Gastroesophageal sphincter (tissue), 4 donors: ENCODE results near the gene TMOD4. TPM values are rescaled to one million over a fixed set of nuclear protein-coding genes. Genes with fewer than 3 reads are reported as not detected.
A peak's percentile ranks its signal among the peaks of the same experiment; 100 is the strongest.

Source experiments
- ATAC-seq: fragments of 150-250 bp; one replicate; pipeline ENCODE4 v1.9.1; 2016; ENCODE audit warnings: mild to moderate bottlenecking, moderate library complexity
- H3K27ac ChIP-seq, 4 donors: fragments of 200-600 bp; sonication (generic) in 3 of 4; 1 replicate in 3 of 4; 2 replicates in 1 of 4; pipeline ENCODE4 v1.5.1; 2016 to 2019
- H3K27me3 ChIP-seq: fragments of 200-600 bp; sonication (generic); one replicate; pipeline ENCODE4 v1.5.1; 2019
- H3K36me3 ChIP-seq, 2 donors: fragments of 200-600 bp; sonication (generic); one replicate each; pipeline ENCODE4 v1.5.1; 2019; ENCODE audit warnings: control low read depth in 1 of 2
- H3K4me1 ChIP-seq, 3 donors: fragments of 200-600 bp; sonication (generic); 1 replicate in 2 of 3; 2 replicates in 1 of 3; pipeline ENCODE4 v1.5.1; 2016 to 2019; ENCODE audit warnings: control low read depth in 2 of 3
- H3K4me3 ChIP-seq, 2 donors: fragments of 200-600 bp; sonication (generic); one replicate each; pipeline ENCODE4 v1.5.1; 2019; ENCODE audit warnings: mild to moderate bottlenecking in 1 of 2, moderate library complexity in 1 of 2
- H3K9me3 ChIP-seq, 3 donors: fragments of 200-600 bp; sonication (generic); one replicate each; pipeline ENCODE4 v1.5.1; 2017 to 2019; ENCODE audit warnings: control low read depth in 2 of 3
- CTCF ChIP-seq, 4 experiments: fragments of 200-600 bp in 2 of 4; fragments of 450-650 bp in 2 of 4; sonication (generic) in 1 of 4; IDR thresholded peaks; one replicate each; pipeline ENCODE4 v1.5.1; 2017 to 2019; ENCODE audit warnings: antibody characterized with exemption in 4 of 4, mild to moderate bottlenecking in 2 of 4, moderate library complexity in 2 of 4
- EP300 ChIP-seq: sonication (generic); formaldehyde crosslinking; IDR thresholded peaks from one replicate; pipeline ENCODE4 v1.6.1; 2017; ENCODE audit warnings: antibody characterized with exemption, mild to moderate bottlenecking
- POLR2A ChIP-seq, 2 donors: fragments of 450-650 bp; IDR thresholded peaks; one replicate each; pipeline ENCODE4 v1.6.1; 2017; ENCODE audit warnings: antibody characterized with exemption in 2 of 2, mild to moderate bottlenecking in 2 of 2, moderate library complexity in 1 of 2
- POLR2AphosphoS5 ChIP-seq: sonication (generic); formaldehyde crosslinking; IDR thresholded peaks from one replicate; pipeline ENCODE4 v1.6.1; 2017; ENCODE audit warnings: antibody characterized with exemption
- WGBS, 2 donors: methylation state at CpG; one replicate each; pipeline ENCODE4 v1.1.5; 2018; ENCODE audit warnings: low coverage in 1 of 2; 5-methylcytosine and 5-hydroxymethylcytosine counted together
- total RNA-seq, 4 donors: library from RNA; depleted of rRNA; stranded (reverse); fragments of >200 nt; gene quantifications; one replicate each; pipeline ENCODE4 v1.1.0, GENCODE V29; 2016

TMOD4 gene
- total RNA-seq, 4 donors from 2014 or later, result 2.2 TPM; not detected in 3

GRCh38 chr1:151165281-151165737, 10.5 kb downstream of the TMOD4 start:
- Histone ChIP-seq H3K4me3 (peak overlapping the region; percentile 70 to 96), H3K36me3 (peaks cover 0 to 51% of the 10 kb centered on the region in 2 donors), H3K4me1 (peaks cover 4 to 60% (median 22%) of the 10 kb centered on the region in 3 donors), H3K9me3 (no peaks in the 10 kb centered on the region), H3K27ac (peak overlapping the region; percentile 84 to 96 (median 90)), H3K27me3 (no peaks in the 10 kb centered on the region)
- ATAC-seq, result peak; percentile 68
- TF ChIP-seq CTCF (IDR thresholded peaks at IDR 0.05), result no peak
- WGBS, 2 donors, result 0 to 18% methylated on average over 7 of the region's 15 CpGs

- peak overlapping the region; percentile 70 to 96 for H3K4me3 ChIP-seq
- H3K27ac ChIP-seq, result peak overlapping the region; percentile 84 to 96 (median 90)
- 16 to 31% methylated on average over 5 to 6 of the region's 11 CpGs for WGBS, 2 donors
- peak; percentile 33 for ATAC-seq
- TF ChIP-seq POLR2A (IDR thresholded peaks at IDR 0.05) (peak in 1 of 2 donors; percentile 16), POLR2AphosphoS5 (peak; percentile 15), CTCF (IDR thresholded peaks at IDR 0.05) (no peak)
- peaks cover 4 to 63% (median 22%) of the 10 kb centered on the region in 3 donors for H3K4me1 ChIP-seq
- H3K27me3 ChIP-seq, result no peaks in the 10 kb centered on the region
- peaks cover 0 to 52% of the 10 kb centered on the region in 2 donors for H3K36me3 ChIP-seq
- H3K9me3 ChIP-seq, result no peaks in the 10 kb centered on the region
Observed at GRCh38 chr1:151164732-151165280, 11.0 kb downstream of the TMOD4 start.

GRCh38 chr1:151159373-151159772, 16.4 kb downstream of the TMOD4 start:
- Histone ChIP-seq H3K27ac (peak overlapping the region in 3 of 4 donors; percentile 5 to 39 (median 16)), H3K9me3 (no peaks in the 10 kb centered on the region), H3K4me1 (peaks cover 0 to 50% (median 11%) of the 10 kb centered on the region in 3 donors), H3K27me3 (no peaks in the 10 kb centered on the region), H3K4me3 (no peak overlapping the region), H3K36me3 (peaks cover 0 to 62% of the 10 kb centered on the region in 2 donors)
- no peak for ATAC-seq
- TF ChIP-seq POLR2A (IDR thresholded peaks at IDR 0.05) (no peak), EP300 (no peak), POLR2AphosphoS5 (no peak), CTCF (IDR thresholded peaks at IDR 0.05) (no peak)

DNA sequence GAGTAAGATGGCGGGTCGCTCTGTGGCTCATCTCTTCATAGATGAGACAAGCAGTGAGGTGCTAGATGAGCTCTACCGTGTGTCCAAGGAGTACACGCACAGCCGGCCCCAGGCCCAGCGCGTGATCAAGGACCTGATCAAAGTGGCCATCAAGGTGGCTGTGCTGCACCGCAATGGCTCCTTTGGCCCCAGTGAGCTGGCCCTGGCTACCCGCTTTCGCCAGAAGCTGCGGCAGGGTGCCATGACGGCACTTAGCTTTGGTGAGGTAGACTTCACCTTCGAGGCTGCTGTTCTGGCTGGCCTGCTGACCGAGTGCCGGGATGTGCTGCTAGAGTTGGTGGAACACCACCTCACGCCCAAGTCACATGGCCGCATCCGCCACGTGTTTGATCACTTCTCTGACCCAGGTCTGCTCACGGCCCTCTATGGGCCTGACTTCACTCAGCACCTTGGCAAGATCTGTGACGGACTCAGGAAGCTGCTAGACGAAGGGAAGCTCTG, 17.0 kb downstream of the TMOD4 start:
- 90 to 93% methylated on average over 2 to 3 of the region's 22 CpGs for WGBS, 2 donors
- Histone ChIP-seq H3K27ac (peak overlapping the region in 3 of 4 donors; percentile 5 to 39 (median 16)), H3K27me3 (no peaks in the 10 kb centered on the region), H3K36me3 (peaks cover 0 to 66% of the 10 kb centered on the region in 2 donors), H3K4me1 (peaks cover 0 to 44% (median 5%) of the 10 kb centered on the region in 3 donors), H3K4me3 (no peak overlapping the region), H3K9me3 (no peaks in the 10 kb centered on the region)
- TF ChIP-seq POLR2AphosphoS5 (no peak), POLR2A (IDR thresholded peaks at IDR 0.05) (no peak), EP300 (no peak), CTCF (IDR thresholded peaks at IDR 0.05) (no peak)
- ATAC-seq, result peak; percentile 23

GRCh38 chr1:151158326-151158725, 17.5 kb downstream of the TMOD4 start:
- peaks cover 0 to 39% (median 2%) of the 10 kb centered on the region in 3 donors for H3K4me1 ChIP-seq
- peaks cover 0 to 66% of the 10 kb centered on the region in 2 donors for H3K36me3 ChIP-seq
- ATAC-seq, result no peak
- H3K4me3 ChIP-seq, result no peak overlapping the region
- WGBS, 2 donors, result 20 to 62% methylated on average over 1 to 3 of the region's 5 CpGs
- TF ChIP-seq POLR2A (IDR thresholded peaks at IDR 0.05) (no peak), EP300 (no peak), POLR2AphosphoS5 (no peak), CTCF (IDR thresholded peaks at IDR 0.05) (no peak)
- H3K27me3 ChIP-seq, result no peaks in the 10 kb centered on the region
- no peaks in the 10 kb centered on the region for H3K9me3 ChIP-seq
- peak overlapping the region in 2 of 4 donors; percentile 5 to 16 for H3K27ac ChIP-seq
